COLO668 (cell line): ENCODE results near the gene TMEM252.
A peak's percentile ranks its signal among the peaks of the same experiment; 100 is the strongest.

Experiments
- DNase-seq: peaks from one replicate; lab custom pipeline; 2025; ENCODE audit not compliant: unreplicated experiment; lab: John Stamatoyannopoulos, UW

TMEM252 gene, protein sequence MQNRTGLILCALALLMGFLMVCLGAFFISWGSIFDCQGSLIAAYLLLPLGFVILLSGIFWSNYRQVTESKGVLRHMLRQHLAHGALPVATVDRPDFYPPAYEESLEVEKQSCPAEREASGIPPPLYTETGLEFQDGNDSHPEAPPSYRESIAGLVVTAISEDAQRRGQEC

DNA sequence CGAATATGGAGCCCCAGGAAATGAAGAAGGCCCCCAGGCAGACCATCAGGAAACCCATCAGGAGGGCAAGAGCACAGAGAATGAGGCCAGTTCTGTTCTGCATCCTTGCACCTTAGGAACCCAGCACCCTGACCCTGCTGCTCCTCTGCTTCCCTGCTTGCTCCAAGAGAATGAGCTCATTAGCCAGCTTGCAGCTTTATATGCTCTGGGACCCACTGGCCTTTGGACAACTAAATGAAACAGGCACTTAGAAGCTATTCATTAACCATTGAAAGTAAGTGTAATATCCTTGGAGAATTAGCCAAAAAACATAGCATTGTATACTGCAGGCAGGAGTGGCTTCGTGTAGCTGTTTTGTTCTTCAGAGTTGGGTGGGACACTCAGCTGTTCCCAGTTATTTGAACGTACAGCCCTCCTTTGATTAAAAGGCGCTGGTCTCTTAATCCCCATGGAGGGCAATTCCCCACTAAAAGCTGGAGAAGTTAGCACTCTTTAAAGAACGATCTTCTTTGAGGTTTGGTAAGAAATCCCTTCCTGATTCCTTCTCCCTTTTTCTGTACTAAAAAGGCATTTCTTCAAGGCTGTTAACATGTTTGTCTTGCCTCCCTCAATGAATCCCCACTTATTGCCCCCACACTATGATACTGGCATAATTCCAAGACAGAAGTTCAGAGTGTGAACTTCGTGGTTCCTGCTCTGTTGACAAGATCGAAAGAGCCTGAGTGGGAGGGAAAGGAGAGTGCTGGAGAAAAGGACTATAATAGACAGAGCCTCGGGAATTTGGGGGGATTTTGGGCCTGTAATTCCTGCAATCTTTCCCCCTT, at the start of gene TMEM252:
TSS of gene TMEM252 (minus strand) at position 172 of the 824 bp plus-strand sequence. CDS start at position 103, 69 bp downstream.
- DNase-seq, result no peak

DNA sequence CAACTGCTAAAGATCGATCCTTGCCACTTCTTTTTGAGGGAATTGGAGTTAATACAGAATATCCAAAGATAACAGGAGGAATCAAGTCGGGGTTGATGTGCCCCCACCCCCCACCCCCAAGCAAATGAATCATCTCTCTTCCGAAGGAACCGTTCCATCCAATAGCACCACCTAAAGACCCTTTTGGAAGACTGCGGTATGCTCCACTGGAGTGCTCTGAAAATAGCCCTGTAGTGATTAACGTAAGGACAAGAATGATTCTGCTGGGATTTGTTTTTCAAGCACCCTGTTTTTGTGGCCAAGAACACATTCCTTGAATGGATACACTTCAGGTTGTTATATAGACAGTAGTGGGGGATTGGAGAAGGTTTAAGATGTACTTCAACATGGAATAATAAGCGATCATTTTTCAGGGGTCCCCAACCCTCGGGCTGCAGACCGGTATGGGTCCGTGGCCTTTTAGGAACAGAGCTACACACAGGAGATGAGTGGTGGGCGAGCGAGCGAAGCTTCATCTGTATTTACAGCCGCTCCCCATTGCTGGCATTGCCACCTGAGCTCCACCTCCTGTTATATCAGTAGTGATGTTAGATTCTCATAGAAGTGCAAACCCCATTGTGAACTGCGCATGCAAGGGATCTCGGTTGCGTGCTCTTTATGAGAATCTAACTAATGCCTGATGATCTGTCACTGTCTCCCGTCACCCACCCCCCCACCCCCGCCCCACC, 44.5 kb upstream of the TMEM252 start:
- no peak for DNase-seq

DNA sequence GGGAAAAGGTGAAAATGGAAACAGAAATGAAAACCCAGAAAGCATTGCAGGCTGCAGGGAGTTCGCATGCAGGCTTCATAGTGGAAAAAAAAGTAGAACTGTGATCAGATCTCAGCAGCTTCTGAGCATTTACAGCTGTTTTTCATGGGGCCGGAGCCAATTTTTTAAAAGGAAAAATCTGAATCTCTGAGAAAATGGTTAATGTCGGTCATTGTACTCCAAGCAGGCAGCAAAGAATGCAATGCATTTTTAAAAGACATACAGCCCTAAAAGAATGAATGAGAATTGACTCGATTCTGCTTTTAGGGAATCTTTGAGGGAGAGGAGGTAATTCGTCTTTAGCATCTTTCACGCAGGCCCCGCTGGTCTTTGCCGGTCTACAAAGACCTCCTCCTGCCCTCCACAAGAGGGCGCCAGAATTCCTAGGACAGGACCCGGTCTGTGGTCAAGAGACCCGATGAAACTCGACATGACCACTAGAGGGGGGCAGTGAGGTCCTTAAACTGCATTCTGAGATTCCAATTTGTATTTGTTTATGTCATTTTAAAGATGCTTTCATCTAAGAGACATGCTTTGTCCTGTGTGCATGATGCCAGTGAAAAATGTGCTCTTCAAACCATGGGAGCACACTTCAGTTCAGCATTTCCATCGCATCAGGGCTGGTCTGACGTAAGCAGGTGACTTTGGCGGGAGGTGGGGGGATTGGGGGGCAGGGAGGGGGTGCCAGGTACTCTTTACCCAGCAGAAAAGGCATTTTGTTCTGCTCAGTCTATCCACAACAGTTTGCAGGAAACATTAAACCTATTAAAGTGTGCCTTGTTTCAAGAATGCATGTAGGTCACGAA, 43.7 kb upstream of the TMEM252 start:
- peak; percentile 88 for DNase-seq

DNA sequence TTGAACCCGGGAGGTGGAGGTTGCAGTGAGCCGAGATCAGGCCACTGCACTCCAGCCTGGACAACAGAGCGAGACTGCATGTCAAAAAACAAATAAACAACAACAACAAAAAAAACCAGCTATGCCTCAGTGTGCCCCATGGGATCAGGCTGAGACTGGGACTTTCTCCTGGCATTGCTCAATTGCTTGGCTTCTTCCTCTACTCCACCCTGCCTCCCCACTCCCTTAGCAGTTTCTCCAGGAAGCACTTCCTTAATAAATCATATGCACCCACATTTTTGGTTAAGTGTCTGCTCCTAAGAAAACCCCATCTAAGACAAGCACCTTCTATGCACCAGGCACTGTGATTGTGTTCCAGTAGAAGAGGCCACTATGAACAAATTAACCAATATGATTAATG, 41.0 kb upstream of the TMEM252 start:
- DNase-seq, result no peak

DNA sequence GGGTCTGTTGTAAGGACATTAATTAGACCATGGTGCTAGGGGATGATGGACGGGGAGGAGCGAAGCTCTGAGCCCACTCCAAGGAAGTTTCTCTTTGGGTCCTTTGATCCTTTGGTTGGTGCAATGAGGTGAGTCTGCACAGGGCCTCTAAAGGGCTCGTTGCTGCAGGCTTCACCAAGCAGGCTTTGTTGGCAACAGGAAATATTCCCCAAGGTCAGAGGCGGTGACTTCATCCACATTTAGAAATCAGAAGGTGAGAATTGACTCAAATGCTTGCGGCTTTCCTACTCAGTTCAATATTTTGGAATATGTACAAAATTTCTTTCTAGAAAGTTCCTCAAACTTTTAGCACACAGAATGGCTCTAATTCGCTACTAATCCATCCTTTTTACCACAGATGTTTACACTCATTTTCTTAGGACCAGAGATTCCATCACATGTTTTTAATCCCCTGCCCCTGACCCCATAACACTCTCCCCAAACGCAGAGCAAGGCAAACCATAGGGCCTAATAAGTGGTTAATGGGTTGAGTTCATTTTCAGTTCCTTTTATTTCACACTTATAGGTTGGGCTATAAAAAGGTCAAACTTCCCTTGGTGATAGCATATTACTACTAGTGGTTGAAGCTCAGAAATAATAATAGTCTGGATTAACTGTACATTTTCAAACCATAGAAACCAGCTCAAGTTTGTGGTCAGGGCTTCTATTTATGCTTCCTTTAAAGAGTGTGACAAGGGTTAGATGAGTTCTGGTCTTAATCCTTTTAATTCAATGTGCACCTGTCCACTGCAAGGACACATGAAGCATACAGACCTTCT, 37.3 kb upstream of the TMEM252 start:
- DNase-seq, result no peak

DNA sequence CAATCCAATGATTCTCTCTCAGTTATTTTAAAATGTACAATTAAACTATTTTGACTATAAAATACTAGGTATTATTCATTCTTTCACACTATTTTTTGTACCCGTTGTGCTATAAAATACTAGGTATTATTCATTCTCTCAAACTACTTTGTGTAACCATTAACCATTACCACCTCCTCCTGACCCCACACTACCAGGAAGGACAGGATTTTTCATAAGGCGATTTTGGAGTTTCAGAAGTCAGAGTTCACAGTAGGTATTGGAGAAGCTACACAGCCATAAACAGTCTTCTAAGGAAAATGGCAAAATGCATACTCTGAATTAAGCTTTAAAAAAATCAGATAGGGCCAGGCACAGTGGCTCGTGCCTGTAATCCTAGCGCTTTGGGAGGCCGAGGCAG, 35.1 kb upstream of the TMEM252 start:
- no peak for DNase-seq

DNA sequence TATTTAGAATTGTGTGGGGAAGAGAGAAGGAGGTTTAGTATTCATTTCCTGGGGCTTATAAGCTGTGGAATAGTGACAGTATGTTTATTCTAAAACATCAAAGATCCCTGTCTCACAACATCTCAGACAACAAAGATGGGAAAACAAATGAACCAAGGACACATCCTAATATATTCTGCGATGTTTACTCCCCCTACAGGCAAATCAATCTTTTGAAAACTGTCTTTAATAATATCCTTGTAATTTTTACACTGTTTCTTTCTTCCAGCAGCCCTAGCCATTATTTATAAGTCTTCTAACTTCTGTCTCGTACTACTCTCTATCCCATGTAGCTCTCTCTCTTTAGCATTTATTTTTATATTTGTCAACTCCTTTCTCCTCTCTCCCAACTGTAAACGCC, 33.5 kb upstream of the TMEM252 start:
- DNase-seq, result no peak

DNA sequence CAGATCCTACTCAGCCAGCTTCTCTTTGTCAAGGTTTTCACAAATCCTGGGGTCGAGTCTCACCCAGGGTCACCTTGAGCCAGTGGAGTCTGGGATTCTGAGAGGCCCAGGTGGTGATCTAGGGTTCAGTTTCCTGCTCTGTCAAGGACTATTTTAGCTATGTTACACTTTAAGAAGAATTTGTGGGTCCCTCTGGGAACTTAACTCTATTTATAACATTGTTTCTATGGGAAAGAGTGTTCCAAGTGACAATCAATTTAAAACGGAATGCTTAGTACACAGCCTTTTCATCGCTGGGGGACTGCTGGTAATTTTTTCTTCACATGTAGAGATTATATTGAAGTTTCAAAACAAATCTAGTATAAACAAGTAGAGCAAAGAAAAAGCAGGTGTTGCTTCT, 26.9 kb upstream of the TMEM252 start:
- DNase-seq, result no peak

DNA sequence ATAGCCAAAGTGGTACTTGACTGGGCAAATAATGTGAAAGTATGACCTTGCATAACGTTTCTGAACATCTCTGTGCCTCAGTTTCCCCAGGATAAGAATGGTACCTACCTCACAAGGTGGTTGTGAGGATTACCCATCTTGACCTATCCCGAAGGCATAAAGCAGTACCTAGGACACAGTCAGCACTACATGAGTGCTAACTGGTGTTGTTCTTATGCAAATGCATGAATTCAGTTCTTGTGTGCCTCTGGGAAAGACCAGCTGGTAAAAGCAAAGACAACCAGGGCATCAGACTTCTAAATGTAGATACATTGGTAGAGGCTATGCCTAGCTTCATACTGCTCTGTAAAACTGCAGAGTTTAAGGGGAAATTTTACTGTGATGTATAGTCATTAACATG, 21.8 kb upstream of the TMEM252 start:
- DNase-seq, result no peak

DNA sequence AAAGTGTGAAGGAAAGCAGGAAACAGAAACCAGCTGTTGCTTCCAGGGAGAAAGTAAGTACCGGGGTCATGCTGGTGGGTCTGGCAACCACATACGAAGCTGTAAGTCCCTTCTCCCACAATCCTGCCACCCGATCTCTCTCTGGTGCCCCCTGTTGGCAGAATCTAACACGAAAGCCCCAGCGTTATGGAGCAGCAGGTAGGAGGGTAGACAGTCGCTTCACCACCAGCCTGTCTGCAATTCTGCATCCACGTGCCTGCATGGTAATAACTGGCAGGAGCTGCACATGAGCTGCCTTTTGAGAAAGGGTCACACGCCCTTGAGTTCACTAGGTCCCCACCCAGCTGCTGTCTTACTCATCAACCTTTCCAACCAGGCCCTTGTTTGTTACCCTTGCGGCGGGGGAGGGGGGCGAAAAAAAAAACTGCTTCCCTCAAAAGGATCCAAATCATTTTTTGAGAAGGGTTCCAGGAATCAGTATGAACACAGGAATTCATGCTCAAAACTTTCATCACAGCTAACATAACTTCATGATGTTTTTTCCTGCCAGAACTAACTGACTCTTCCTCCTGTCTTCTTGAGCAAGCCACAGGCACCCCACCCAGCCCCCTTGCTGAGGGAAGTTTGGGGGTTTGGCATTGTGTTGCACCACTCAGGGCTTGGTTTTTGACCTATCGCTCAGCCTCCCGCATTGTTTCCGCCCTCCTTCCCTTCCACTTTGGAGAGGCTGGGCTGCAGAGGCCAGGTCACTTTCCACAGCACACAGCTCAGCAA, 19.6 kb upstream of the TMEM252 start:
- peak; percentile 45 for DNase-seq

DNA sequence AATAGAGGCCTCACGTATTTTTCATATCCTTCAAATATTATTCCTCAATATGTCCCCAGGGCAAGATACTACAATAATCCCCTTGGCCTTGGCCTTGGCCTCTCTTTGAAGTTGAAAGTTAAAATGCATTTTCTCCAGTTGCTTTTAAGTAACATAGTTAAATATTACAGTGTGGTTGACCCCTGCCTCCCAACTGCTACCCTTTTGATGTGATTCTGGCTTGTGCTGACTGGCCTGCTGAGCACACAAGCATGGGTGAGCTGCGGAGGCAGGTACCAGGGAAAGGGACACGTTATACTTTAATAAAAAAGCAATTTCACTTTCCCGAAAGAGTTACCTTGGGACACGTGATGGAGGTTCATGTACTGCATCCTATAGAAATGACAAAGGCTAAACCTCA, 17.9 kb upstream of the TMEM252 start:
- no peak for DNase-seq

DNA sequence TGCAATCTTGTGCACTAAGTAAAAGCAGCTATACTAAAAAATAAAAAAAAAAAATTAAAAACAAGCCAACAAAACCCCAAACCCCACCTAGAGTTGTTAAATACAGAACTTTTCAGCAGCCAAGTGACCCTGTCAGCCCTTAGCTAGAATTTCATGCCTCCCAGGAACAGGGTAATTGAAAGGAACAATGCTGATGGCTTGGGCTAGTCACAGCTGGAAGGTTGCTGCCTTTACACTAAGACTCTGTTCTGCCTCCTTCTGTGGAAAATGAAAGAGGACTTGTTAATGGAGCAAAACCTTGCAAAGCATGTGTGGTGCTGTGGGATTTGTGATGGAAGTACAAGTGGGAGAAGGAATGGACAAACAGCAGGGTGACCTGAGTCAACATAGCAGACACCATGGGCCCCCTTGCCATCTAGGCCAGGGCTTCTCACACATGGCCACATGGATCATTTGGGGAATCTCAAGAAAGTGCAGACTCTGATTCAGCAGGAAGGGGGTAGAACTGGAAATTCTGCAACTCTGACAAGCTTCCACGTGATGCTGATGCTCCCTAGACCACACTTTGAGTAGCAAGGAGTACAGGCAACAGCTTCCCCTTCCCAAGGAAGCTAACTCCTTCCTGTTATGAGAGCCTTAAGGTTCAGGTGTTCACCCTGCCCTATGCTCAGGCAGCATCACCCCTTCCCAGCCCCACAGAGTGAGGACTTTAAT, 14.9 kb upstream of the TMEM252 start:
- no peak for DNase-seq

DNA sequence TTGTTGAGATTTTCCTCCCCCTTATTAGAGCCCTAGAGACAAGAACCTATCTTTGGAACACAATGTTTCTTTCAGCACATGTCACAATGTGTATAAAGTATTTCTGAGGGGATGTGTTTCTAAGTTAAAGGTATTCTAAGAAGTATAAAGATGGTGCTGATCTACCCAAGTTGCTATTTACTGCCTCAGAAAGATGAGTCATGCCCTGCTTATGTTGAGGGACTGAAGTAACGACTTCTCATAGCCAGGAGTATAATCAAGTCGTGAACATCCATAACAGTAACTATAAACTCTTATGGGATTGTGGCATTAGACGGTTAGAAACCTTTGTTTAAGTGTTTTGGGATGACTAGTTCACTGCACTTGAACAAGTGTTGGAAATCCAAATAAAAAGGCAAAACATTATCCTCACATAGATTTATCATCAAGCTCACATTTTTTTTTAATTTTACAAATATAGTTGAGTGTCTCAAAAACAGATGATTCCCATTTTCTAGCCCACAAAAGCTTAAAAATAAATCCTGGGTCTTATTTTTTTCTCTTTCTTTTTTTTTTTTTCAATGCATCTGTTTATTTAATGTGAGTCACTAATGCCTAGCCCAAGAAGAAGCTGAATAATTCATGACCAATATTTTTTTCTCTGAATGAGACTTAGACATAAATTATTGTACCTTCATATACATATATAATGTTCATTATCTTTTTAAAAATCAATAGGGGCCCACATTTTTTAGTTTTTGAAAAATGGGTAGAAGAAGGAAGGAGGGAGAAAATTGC, 12.2 kb upstream of the TMEM252 start:
- DNase-seq, result no peak

DNA sequence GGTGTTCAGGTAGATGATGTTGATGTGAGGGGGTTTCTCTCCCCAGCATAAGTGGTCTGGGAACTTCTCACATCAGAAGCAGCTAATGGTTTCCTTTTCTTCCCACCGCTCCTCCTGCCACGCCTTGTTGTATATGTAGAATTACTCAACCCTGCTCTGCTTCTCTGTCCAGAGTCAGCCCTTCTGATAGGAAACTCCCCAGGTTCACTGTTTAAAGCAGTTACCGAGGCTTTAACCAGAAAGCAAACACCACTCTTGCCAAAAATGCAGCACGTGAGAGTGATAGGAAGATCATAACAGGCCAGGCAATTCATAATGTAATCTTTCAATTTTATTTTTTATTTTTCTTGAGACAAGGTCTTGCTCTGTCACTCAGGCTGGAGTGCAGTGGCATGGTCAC, 10.5 kb upstream of the TMEM252 start:
- no peak for DNase-seq

DNA sequence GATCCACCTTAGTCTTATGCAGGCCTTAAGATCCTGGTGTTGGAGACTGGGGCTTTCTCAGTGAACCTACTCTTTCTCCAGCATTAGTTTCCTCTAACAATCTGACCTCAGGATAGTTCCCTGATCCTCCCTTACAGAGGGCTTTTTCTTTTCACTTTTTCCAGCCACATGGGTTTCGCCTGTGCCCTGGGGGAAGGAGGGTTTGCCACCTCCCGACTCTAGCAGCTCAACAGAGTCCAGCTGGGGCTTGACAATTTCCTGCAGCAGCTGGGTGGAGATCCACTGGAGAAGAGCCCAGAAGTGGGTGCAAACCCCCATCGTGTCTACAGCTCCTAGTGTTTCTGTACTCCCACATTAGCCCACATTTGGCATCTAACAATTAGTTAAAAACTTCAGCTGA, 7.6 kb upstream of the TMEM252 start:
- DNase-seq, result no peak

DNA sequence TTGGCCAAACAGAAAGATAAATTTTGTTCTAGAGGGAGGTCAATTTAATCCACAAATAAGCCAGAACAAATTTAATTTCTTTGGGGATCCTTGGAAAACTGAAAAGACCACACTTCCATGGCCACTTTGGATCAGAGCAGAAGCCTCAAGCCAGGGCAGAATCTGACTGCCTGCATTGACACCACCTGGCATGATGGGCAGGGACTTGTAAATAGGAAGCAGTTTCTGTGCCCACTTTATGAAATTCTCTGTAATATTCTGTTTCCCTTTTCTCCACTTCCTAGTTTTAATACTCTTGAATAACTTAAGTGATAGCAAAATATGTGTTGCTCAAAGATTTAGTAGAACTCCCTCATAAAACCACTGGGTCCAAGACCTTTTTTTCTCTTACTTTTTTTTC, 6.7 kb upstream of the TMEM252 start:
- DNase-seq, result no peak

DNA sequence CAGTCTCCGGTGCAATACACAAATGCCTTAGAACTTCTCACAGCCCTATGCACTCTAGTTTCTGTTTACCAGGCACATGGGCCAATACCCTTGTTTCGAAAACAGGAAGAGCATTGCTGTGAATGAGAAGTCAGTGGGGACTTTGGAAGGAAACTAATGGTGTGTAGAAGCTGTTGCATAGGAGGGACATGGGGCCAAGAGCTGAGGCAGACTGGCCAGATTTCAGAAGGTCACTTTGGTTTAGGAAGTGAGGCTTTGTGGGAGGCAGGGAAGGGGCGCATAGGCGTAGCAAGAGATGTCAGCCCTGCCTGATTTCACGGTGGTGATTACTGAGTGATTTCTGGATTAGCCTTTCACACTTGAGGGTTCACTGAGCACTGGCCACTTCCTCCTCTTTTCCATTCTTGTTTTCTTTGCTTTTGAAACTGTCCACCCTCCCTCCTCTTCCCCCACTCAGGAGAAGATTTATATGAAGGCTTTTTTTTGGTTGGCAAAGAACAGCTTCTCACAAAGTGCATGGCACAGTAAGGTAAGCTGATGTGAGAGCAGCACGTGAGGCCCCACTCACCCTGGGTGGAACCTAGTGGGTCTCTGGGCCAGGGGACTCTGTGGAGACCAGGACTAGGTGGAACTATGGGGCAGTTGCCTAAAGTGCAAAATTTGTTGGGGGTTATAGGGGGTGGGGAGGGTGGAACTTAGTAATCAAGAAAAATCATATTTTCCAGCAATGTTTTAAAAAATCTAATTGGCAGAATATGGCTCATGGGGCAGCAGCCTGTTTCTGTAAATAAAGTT, 6.1 kb upstream of the TMEM252 start:
- no peak for DNase-seq
